GM12891 (cell line): ENCODE data around the gene ATG4C.

Source experiments
- POLR2A ChIP-seq: IDR thresholded peaks from 2 replicates; pipeline ENCODE4 v1.6.1; 2011; ENCODE audit warnings: low read depth, low read length, control low read depth
- POU2F2 ChIP-seq: IDR thresholded peaks from 2 replicates; pipeline ENCODE4 v1.6.1; 2011; ENCODE audit warnings: low read depth, mild to moderate bottlenecking, control low read depth, low read length, moderate library complexity
- TAF1 ChIP-seq: IDR thresholded peaks from 2 replicates; pipeline ENCODE4 v1.6.1; 2011; ENCODE audit warnings: low read depth, low read length, control low read depth

DNA sequence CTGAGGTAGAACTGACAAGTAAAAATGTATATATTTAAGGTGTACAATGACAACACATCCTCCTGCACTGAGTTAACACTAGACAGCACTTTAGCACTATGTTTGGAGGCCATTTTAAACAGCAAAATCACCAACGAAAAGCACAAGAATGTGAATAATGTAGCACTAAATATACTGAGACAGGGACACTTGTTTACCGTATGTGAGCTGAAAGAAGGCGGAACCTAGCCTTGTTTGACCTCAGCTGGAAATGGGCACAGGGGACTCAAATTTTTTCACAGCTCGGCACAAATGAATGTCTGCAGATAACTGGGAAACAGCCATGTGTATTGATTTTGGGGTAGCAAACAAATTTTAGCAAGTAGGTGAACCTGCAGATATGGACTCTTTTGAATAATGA, 18.0 kb upstream of the ATG4C start:
- TF ChIP-seq TAF1 (no peak), POU2F2 (no peak), POLR2A (no peak)
